IgD-negative memory B cell (primary cell): Measurements from ENCODE around the gene OR52H1. TPM values are rescaled to one million over a fixed set of nuclear protein-coding genes. Genes with fewer than 3 reads are reported as not detected.

Experiments
- H3K27ac Mint-ChIP-seq, 3 donors: one replicate each; pipeline ENCODE4 v1.8.0; 2020 to 2022; ENCODE audit warnings: mild to moderate bottlenecking in 3 of 3, mixed read lengths in 3 of 3, moderate library complexity in 1 of 3
- H3K27me3 Mint-ChIP-seq: one replicate; pipeline ENCODE4 v1.8.0; 2021; ENCODE audit warnings: mixed read lengths
- H3K36me3 Mint-ChIP-seq: one replicate; pipeline ENCODE4 v1.8.0; 2020; ENCODE audit warnings: mild to moderate bottlenecking, mixed read lengths
- H3K4me1 Mint-ChIP-seq, 3 donors: one replicate each; pipeline ENCODE4 v1.8.0; 2020 to 2022; ENCODE audit warnings: mixed read lengths in 3 of 3, mild to moderate bottlenecking in 1 of 3
- H3K4me3 Mint-ChIP-seq, 4 donors: one replicate each; pipeline ENCODE4 v1.8.0; 2020 to 2022; ENCODE audit warnings: mild to moderate bottlenecking in 4 of 4, mixed read lengths in 4 of 4, moderate library complexity in 3 of 4
- H3K9me3 Mint-ChIP-seq, 3 donors: one replicate each; pipeline ENCODE4 v1.8.0; 2020 to 2021; ENCODE audit warnings: mixed read lengths in 3 of 3, mild to moderate bottlenecking in 1 of 3
- polyA plus RNA-seq: library from polyadenylated mRNA; unstranded; fragments of 300-500 nt; fragmentation: Illumina TruSeq; gene quantifications from one replicate; pipeline ENCODE4 v1.2.3, GENCODE V29; 2021

OR52H1 gene
- polyA plus RNA-seq, 1 donor from 2014 or later: not detected

DNA sequence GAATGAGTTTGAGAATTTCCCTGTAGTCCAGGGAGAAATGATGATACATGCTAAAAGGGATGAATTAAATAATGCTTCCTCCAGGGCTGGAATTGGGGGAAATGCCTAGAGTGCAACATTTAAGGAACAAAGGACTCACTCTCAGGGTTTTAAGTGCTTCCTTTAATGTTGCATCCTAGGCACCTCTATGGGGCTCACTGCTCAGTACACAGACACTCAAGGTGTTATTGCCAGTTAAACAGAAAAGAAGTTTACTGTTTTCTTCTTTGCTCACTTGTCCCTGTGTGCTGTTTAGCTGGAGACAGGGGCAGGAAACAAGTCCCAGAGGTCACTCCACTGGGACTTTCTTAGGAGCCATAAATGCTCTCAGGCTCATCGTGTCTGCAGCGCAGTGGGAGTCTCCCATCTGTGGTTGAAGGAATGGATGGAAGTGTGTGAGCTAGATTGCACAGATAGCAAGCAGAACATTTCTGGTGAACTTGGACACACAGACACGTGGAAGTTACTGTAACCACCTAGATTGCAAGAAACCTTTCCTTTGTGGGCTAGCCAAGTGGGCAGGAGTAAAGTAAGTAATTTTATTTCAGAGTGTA is 8.4 kb upstream of the OR52H1 start:
- Mint-ChIP-seq H3K36me3 (no peaks in the 10 kb centered on the region), H3K27me3 (no peaks in the 10 kb centered on the region), H3K27ac (no peak overlapping the region), H3K9me3 (no peaks in the 10 kb centered on the region), H3K4me3 (no peak overlapping the region), H3K4me1 (no peaks in the 10 kb centered on the region)

DNA sequence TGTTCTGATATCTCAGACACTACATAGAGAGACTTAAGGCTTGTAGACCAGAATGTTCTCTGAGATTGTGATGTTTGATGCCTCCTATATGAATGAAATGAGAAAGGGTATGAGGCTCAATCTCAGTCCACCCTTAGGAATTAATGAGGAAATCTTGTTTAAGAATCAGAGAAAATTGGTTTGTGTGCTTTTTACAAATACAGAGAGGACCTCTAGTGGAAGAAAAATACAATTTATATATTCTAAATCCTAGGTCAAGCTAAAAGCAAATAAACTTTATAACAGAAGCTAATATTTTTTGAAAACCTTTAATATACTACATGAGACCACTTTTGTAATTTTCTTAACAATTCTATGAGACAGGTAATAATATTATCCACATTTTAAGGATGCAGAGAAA is 5.0 kb upstream of the OR52H1 start:
- Mint-ChIP-seq H3K9me3 (no peaks in the 10 kb centered on the region), H3K36me3 (peaks cover 3% of the 10 kb centered on the region), H3K27me3 (no peaks in the 10 kb centered on the region), H3K4me3 (no peak overlapping the region), H3K4me1 (no peaks in the 10 kb centered on the region), H3K27ac (no peak overlapping the region)

DNA sequence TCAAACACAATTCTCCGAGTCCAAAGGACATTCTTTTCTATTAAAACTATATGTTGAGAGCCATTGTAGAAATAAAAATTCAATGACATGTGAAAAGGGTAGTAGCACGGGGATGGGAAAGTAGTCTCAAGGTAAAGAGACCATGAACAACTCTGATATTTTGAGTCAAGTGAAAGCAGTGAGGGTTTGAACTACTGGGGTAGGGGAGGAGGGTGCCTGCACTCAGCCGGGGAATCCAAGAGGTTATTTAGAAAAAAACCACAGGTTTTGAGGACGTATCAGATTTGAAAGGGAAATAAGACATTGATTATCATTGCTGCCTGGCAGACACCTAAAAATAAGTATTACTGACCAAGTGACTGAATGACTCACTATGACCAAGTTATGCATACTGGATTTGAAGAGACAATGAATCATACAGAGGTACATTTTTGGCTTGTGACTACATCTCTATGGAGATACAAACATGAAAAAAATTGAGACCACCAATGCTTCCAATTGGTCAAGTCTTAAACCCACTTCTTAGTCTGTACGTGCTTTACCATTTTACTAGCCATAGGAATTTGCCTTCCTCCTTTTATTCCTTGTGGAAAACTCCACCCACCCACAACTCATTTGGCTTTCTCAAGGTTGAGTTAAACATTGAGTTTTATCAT is 2.2 kb upstream of the OR52H1 start:
- H3K36me3 Mint-ChIP-seq: peaks cover 3% of the 10 kb centered on the region
- no peak overlapping the region for H3K4me3 Mint-ChIP-seq
- H3K9me3 Mint-ChIP-seq: no peaks in the 10 kb centered on the region
- H3K27me3 Mint-ChIP-seq: no peaks in the 10 kb centered on the region
- no peaks in the 10 kb centered on the region for H3K4me1 Mint-ChIP-seq
- H3K27ac Mint-ChIP-seq: no peak overlapping the region

DNA sequence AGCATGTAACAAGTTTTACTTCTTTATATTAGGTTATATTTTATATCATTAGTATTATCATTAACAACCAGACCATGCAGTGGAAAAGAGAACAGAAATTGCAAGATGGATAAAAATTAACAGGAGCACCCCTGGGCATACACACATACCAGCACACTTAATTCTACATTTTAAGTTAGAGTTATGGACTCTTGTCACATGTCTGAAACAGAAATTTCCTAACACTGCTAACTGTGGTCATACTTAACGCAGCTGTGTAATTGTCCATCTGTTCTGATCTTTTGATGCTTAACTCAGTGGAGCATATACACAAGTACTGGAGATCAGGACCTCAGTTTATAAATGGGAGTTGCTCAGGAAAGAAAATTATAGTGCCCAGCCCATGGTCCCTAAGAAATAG is 358 bp downstream of the OR52H1 start:
- no peaks in the 10 kb centered on the region for H3K9me3 Mint-ChIP-seq
- H3K36me3 Mint-ChIP-seq: peaks cover 3% of the 10 kb centered on the region
- H3K4me1 Mint-ChIP-seq: no peaks in the 10 kb centered on the region

DNA sequence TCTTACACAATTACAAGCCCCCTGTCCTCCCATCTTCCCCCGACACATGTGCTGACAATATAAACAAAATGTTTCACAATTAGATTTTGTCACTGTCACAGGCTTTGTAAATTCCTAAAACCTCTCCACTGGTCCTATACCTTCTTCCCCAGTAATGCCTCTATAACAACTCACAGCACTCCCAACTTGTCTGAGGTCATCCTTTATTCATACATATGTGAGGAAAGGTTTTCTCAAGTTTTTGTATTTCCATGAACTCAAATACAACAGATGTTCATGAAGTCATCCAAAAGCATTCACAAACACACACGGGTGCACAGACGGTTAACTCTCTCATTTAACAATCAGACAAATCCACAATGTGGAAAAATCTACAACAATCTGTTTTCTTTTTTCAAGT is 1.9 kb downstream of the OR52H1 start:
- H3K9me3 Mint-ChIP-seq: no peaks in the 10 kb centered on the region

More for the DNA sequence above, 358 bp downstream of the OR52H1 start:
- Mint-ChIP-seq H3K4me3 (no peak overlapping the region), H3K27ac (no peak overlapping the region), H3K27me3 (no peaks in the 10 kb centered on the region)

DNA sequence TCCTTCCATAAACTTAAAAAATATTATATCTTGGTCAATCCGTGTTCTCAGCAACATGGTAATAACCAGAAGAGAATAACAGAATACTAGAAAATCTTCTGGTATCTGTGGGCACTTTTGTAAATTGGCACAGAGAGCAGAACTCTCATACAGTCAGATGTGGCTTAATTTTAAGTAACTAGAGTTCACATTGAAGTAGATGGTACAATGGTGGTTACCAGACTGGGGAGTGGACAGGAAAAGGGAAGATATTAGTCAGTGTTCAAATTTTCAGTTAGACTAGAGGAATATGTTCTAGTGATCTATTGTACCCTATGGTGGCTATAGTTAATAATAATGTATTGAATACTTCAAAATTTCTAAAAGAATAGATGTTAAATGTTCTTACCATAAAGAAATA is 6.9 kb downstream of the OR52H1 start:
- H3K36me3 Mint-ChIP-seq: no peaks in the 10 kb centered on the region
- no peaks in the 10 kb centered on the region for H3K4me1 Mint-ChIP-seq
- H3K4me3 Mint-ChIP-seq: no peak overlapping the region
- no peak overlapping the region for H3K27ac Mint-ChIP-seq
- no peaks in the 10 kb centered on the region for H3K27me3 Mint-ChIP-seq
- peaks cover 0 to 12% (median 3%) of the 10 kb centered on the region in 3 donors for H3K9me3 Mint-ChIP-seq

More for the DNA sequence above, 1.9 kb downstream of the OR52H1 start:
- peaks cover 3% of the 10 kb centered on the region for H3K36me3 Mint-ChIP-seq
- no peak overlapping the region for H3K4me3 Mint-ChIP-seq
- H3K27ac Mint-ChIP-seq: no peak overlapping the region
- no peaks in the 10 kb centered on the region for H3K4me1 Mint-ChIP-seq
- H3K27me3 Mint-ChIP-seq: no peaks in the 10 kb centered on the region

DNA sequence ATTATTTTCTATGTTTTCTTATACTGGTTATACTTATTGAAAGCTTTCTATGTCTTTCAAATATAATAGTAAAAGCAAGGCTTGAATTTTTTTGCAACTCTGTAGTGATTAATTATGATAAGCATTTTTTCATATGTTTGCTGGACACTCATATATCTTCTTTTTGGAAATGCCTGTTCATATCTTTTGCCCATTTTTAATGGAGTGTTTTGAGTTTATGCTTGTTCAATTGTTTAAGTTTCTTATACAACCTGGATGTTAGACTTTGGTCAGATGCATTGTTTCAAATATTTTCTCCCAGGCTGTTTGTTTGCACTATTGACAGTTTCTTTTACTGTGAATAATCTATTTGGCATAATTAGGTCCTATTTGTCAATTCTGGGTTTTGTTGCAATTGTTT is 11.9 kb downstream of the OR52H1 start:
- H3K36me3 Mint-ChIP-seq: no peaks in the 10 kb centered on the region
- H3K9me3 Mint-ChIP-seq: peaks cover 0 to 15% (median 3%) of the 10 kb centered on the region in 3 donors
- no peaks in the 10 kb centered on the region for H3K27me3 Mint-ChIP-seq
- H3K4me3 Mint-ChIP-seq: no peak overlapping the region
- H3K27ac Mint-ChIP-seq: no peak overlapping the region
- H3K4me1 Mint-ChIP-seq: no peaks in the 10 kb centered on the region

DNA sequence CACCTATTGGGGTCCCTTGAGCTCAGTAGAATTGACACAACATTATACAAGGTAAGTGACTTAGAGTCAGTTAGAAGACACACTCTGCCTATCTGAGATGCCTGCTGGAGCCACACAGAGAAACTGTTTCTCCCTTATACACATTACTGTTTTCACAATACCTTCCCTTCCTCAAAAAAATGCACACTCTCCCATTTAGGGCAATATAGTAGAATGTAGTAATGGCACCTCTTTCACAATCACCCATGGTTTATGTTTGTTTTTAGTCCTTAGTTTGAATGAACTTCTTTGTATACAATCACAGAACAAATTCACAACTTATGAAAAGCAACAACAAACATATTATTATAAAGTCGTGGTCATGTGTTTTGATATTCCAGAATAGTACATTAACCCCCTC is 14.3 kb downstream of the OR52H1 start:
- Mint-ChIP-seq H3K4me1 (peaks cover 0 to 3% (median 0%) of the 10 kb centered on the region in 3 donors), H3K4me3 (no peak overlapping the region), H3K9me3 (peaks cover 0 to 15% (median 3%) of the 10 kb centered on the region in 3 donors), H3K36me3 (peaks cover 2% of the 10 kb centered on the region), H3K27ac (no peak overlapping the region), H3K27me3 (no peaks in the 10 kb centered on the region)

DNA sequence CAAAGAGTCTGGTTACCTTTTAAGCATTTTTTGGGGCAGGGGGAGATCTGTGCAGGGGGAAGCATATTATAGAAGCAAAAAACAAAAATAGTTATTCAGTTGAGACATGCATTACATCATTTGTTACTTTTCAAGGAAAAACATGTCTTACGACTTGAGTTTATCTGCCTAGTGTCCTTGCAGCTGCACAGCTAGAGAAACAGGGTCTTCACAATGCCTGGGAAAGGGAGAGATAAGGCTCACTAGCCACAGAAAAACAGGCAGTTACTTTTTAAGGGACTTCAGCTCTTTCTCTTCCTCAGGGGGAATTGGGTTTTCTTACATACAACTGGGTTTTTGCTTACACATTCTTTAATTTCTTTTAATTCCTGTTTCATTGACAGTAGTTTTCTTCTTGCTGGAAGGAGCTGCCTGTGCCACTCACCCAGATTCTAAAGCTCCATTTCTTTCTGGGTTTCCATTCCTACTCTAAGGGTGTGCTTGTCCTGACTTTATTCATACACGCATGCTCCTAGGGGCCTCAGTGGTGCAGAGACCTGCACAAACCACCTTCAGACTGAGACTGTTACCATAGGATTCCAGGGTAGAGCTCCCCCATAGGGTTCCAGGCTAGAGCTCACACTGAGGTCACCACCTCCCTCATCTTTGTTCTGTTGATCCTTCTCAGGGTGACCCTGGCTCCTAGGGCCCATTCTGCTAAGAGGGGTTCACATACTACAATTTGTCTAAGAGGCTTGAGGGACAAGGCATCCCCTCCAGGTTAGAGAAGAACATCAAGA is 17.1 kb downstream of the OR52H1 start:
- H3K36me3 Mint-ChIP-seq: peaks cover 2% of the 10 kb centered on the region
- no peak overlapping the region for H3K4me3 Mint-ChIP-seq
- H3K4me1 Mint-ChIP-seq: peaks cover 0 to 4% (median 0%) of the 10 kb centered on the region in 3 donors
- no peak overlapping the region for H3K27ac Mint-ChIP-seq
- no peaks in the 10 kb centered on the region for H3K27me3 Mint-ChIP-seq
- H3K9me3 Mint-ChIP-seq: peaks cover 0 to 1% (median 0%) of the 10 kb centered on the region in 3 donors

DNA sequence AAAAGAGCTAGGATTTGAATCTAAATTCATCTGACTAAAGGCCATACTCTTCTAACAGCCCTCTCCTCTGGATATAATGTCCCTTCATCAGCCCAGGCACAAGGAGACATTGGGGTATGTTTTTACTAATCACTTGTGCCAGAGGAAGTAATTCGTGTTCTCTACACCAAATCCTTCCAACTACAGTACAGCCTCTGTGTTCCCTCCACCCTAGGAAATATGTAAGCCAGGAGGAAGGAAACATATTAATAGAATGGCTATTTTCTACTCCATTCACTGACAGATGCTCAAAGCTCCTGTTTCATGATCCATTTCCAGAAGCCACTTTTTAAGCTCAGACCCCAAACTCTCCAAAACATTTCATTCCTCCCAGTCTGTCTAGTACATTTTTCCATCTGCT is 19.8 kb downstream of the OR52H1 start:
- H3K27me3 Mint-ChIP-seq: peaks cover 1% of the 10 kb centered on the region
- peaks cover 6% of the 10 kb centered on the region for H3K36me3 Mint-ChIP-seq
- H3K4me1 Mint-ChIP-seq: peaks cover 0 to 4% (median 0%) of the 10 kb centered on the region in 3 donors
- H3K4me3 Mint-ChIP-seq: no peak overlapping the region
- no peak overlapping the region for H3K27ac Mint-ChIP-seq
- H3K9me3 Mint-ChIP-seq: no peaks in the 10 kb centered on the region

DNA sequence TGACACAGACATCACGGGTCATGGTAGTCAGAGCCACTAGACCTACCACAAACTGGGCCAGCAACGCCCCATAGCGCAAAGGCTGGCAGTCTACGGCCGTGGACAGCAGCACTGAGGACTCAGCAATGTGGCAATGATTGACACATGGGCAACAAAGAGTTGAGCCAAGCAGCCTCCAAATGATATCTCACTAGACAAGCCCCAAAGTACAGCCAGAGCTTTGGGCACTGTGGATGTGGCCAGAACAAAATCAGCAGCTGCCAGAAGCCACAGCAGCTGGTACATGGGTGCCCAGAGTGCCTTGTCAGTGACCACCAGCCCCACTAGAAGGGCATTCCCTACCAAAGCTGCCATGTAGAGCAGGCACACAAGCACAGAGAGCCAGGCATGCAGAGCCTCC is 20.6 kb downstream of the OR52H1 start:
- Mint-ChIP-seq H3K4me1 (peaks cover 0 to 4% (median 0%) of the 10 kb centered on the region in 3 donors), H3K27me3 (peaks cover 1% of the 10 kb centered on the region), H3K4me3 (no peak overlapping the region), H3K36me3 (peaks cover 6% of the 10 kb centered on the region), H3K9me3 (no peaks in the 10 kb centered on the region), H3K27ac (no peak overlapping the region)

DNA sequence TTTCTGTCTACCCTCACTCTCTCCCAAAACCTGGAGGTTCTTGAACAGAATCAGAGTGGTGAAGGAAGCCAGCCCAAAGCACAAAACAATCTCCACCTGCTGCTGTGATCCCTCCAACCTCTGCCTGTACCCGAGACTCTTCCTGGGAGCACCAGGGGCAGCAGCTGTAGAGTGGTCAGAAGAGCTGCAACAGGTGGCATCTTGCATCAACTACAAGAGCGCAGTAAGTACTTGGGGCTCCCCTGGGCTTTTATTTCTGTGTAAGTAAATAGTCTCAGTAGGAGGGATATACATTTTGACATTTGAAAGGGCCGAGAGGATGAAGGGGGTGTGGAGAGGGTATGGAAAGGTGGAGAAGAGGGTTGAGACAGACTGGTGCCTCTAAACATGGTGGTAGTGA is 23.6 kb downstream of the OR52H1 start:
- no peak overlapping the region for H3K27ac Mint-ChIP-seq

DNA sequence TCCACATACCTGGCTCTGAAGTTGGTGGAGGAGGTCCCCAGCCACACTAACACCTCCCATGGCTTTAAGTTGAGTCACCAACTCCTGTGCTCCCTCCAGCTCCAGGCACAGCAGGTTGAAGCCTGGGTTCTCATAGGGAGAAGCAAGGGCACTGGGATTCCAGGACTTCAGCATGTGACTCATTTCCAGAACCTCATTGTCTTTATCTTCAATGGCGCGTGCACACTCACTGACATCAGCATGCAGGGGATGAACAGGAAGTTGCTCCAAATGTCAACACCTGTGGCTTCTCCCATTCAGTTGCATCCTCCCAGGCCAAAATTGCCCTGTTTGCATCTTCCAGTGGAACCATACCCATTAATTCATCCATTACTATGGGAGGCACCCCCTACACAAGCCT is 26.0 kb downstream of the OR52H1 start:
- peaks cover 1% of the 10 kb centered on the region for H3K27me3 Mint-ChIP-seq
- H3K4me1 Mint-ChIP-seq: no peaks in the 10 kb centered on the region
- no peak overlapping the region for H3K4me3 Mint-ChIP-seq
- no peak overlapping the region for H3K27ac Mint-ChIP-seq
- H3K9me3 Mint-ChIP-seq: no peaks in the 10 kb centered on the region
- peaks cover 4% of the 10 kb centered on the region for H3K36me3 Mint-ChIP-seq

More for the DNA sequence above, 23.6 kb downstream of the OR52H1 start:
- H3K27me3 Mint-ChIP-seq: peaks cover 1% of the 10 kb centered on the region
- peaks cover 0 to 1% (median 0%) of the 10 kb centered on the region in 3 donors for H3K4me1 Mint-ChIP-seq
- no peaks in the 10 kb centered on the region for H3K9me3 Mint-ChIP-seq
- peaks cover 4% of the 10 kb centered on the region for H3K36me3 Mint-ChIP-seq
- no peak overlapping the region for H3K4me3 Mint-ChIP-seq

DNA sequence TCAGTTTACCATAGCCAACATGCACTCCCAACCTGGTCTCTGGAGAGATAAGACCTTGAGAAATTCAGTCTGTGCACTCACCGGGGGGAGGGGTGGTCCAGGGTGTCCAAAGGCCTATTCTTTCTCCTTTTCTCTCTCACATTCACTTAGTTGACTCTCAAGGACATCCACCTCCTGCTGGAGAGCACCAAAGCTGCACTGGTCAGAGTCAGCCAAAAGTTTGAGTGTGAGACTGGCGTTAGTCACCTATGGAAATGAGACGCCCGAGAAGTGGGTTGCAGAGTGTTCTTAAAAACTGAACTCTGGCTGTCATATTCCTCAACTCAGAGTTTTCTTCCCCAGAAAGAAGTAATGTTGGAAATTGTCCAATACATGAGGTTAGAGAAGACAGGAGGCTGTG is 26.8 kb downstream of the OR52H1 start:
- Mint-ChIP-seq H3K27ac (no peak overlapping the region), H3K36me3 (peaks cover 4% of the 10 kb centered on the region), H3K27me3 (peaks cover 1% of the 10 kb centered on the region), H3K4me1 (no peaks in the 10 kb centered on the region), H3K9me3 (no peaks in the 10 kb centered on the region), H3K4me3 (no peak overlapping the region)

DNA sequence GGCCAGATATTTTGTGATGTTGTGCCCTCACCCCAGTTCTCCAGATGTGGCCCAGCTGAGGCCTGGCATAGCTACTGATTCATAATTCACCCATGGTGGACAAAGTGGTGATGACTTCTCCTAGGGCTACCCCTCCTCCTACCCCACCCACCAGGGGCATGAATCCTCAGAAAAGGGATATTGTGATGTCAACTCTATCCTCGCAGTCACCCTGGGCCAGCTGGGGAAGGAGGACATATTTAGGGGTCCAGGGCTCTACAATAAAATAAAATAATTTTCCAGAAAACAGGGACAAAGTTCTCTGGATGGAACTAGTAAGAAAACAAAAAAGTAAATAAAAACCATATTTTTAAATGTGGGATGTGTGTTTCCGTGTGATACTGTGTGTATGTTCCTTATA is 31.7 kb downstream of the OR52H1 start, which contains the start of gene UBQLNL:
TSS of gene UBQLNL (minus strand) at position 101 of the 400 bp plus-strand sequence. CDS start 258 bp downstream, outside the sequence.
- no peaks in the 10 kb centered on the region for H3K4me1 Mint-ChIP-seq
- H3K27me3 Mint-ChIP-seq: no peaks in the 10 kb centered on the region
- no peaks in the 10 kb centered on the region for H3K36me3 Mint-ChIP-seq
- H3K9me3 Mint-ChIP-seq: no peaks in the 10 kb centered on the region
- H3K27ac Mint-ChIP-seq: no peak within 1 kb of the TSS
- H3K4me3 Mint-ChIP-seq: no peak within 1 kb of the TSS
